ENCODE results near the gene YPEL1.
A peak's percentile ranks its signal among the peaks of the same experiment; 100 is the strongest.

YPEL1 gene, protein sequence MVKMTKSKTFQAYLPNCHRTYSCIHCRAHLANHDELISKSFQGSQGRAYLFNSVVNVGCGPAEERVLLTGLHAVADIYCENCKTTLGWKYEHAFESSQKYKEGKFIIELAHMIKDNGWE

DNA sequence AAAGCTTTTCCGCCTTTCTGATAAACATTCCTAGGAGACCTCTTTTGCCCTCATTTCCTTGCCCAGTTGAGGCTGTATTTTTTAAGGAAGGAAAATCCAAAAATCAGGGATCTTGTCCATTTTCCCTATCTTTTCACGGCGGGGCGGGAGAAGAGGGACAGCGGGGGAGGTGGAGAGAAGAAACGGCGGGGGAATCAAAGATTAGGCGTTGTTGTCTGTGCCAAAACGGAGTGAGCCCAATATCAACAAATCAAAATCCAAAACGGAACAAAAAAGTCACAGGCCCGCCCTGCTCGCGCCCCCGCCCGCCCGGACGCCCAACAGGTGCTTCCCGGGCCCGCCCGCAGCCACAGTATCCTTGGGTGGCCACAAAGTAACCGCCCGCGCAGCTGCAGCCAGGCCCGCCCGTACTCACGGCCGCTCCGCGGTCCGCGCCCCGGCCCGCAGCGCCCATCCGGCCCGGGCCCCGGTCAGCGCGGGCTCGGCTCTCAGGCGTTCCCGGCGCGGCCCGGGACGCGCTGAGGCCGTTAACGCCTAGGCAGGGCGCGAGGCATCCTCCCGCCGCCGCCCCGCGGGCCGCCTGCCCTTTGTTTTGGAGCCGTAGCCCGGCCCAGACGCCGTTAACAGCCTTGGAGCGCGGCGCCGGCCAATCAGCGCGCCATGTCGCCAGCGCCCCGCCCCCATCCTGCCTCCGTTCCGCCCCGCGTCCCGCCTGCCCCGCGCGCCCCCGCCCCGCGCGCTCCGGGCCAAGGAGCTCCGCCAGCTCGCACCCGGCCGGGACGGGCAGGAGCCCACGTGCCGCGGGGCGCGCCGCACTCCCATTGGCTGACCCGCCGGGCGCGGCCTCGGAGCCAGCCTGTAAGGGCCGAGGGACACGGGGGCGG, at the start of gene YPEL1:
TSS of gene YPEL1 (minus strand) at position 595 of the 884 bp plus-strand sequence. CDS start 25,050 bp downstream, outside the sequence.
- peak; percentile 96 for DNase-seq

DNA sequence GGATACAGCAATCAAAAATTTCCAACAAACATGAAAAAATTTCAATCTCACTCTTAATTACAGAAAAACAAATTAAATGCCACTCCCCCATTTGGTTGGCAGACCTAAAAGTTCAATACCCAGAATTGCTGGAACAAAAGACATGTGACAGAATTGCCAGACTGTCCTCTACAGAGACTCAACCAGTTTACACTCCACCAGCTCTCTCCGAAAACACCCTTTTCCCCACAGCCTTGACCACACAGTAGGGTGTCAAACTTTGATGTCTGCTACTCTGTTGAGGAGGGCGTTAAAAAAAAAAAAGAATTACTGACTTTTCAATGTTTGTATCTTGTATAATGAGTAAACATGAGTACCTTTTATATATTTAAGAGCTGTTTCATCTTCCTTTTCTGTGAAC, 44.7 kb upstream of the YPEL1 start:
- DNase-seq: peak; percentile 43

DNA sequence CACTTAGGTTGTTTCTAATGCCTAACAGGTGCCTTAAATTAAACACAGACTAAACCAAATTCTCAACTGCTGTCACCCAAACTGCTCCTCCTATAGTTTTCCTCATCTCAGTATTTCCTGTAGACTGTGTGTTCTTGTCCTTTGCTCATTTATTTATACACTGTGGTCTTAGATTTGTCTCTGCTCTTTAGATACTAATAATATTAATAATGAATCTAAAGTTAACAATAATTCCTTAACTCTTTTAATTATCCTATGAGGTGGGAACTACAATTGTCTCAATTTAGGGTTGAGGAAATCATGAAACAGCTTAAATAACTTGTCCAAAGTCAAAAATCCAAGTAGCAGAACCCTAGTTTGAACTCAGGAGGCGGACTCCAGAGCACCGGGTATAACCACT, 43.9 kb upstream of the YPEL1 start:
- no peak for DNase-seq

DNA sequence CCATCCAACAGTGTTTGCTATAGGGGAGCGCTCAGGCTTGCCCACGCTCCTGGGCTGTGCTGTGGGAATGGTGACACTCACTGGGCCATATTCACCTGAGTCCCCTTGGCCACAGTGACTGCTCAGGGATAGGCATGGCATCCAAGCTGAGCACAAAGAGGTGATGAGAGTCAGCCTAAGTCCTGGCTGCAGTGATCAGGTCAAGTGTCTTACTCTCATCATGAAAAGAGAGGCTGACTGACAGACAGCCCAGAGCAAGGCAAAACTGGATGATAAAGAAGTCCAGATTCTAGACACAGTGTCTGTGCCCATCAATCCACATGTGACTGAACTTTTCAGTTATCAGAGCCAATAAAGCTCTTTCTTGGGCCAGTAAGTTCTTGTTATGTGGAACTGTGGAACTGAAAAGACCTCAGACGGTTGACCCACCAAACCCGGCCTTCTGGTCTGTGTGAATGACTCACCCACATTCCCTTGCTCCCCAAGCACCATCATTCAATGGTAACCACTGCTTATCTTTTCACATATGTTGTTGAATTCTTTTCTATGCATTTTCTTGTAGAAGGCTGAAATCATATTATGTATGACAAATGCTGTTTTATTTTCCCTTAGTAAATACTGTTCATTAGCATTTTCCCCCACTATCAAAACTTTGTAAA, 43.2 kb upstream of the YPEL1 start:
- no peak for DNase-seq

DNA sequence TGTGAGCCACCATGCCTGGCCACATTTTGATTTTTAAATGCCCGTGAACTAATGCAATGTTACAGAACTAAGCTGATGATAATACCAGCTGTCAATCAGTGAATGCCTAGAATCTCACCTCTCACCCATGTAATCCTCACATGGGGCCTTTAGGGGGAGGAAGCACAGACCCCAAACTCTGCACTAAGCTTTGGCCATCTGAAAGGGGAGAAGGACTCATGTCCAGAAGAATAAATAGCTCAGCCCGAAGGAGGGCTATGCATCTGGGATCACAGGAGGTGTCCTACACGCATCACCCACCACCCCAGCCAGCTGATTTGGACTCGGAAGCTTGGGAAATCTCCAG, 36.0 kb upstream of the YPEL1 start:
- no peak for DNase-seq

DNA sequence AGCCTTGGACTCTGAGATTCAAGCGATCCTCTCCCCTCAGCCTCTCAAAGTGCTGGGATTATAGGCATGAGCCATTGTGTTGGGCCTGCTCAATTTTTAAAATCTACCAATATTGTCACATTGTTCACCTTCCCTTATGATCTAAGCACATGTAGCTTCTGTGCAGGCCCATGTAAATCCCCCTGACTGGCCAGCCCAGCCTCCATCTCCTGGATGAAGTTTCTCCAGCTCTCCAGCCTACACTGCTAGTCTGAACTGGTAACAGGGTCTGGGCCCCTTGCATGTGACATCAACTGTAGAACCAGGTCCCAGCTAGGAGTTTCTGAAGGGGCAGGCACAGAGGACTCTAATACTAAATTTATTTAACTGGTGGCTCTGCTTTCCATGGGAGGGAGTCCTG, 32.8 kb upstream of the YPEL1 start:
- no peak for DNase-seq

DNA sequence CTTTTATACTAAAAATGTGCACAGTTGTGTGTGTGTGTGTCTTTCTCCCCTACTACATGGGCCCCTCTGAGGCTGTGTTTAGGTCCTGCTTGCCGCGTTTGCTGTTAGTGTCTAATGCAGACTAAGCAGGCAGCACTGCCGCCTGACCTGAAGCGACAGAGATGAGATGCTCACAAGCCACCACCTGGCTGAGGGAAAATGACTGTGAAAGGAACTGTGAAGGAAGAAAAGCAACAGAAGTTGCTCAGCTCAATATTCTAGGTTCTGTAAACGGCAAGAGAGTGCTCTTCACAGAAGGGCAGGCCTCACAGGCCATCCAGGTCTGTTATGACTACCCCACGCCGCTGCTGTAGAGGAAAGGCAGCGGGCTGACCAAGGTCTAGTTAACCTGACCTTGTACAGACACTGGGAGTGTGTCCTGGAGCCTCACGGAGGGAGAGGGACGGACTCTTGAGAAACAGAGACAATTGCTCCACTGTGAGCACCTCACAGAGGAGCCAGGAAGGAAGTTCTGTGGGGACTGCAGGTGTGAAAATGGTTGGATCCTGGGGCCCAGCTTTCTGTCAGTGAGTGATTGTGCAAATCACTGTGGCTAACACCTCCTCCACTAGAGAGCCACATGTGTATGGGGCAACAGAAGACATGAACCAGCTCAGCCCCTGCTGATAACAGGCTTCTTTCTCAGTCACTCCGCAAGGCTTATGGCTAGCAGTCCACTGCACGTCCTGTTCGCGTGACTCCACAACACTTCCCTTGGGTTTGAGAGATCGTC, 31.3 kb upstream of the YPEL1 start:
- peak; percentile 76 for DNase-seq

DNA sequence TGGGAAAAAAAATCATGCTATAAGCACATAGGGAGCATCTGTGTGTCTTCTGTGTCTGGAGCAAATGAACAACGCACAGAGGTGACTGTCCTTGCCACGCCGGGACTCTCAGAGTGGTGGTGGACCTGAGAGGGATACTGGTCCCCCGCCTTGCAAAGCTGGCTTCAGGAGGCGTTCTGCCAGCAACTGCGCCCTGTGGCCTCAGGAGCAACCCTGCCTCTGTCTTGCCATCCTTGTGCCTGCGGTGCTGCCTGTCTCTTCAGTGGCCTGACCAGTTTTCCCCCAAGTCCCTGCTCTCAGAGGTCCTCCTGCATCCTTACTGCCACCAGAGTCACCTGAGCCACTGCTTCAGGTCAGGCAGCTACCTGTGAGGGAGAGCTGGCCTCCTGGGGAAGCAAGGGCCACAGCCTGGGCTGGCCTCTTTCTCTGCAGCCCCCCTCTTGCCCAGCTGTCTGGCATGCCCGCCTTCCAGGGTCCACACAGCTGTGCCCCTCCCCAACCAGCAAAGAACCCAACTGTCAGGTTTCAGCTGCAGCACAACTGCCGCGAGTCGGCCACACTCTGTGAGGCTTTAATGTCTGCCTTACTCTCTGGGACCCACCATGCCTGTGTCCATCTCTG, 30.4 kb upstream of the YPEL1 start:
- DNase-seq: no peak

DNA sequence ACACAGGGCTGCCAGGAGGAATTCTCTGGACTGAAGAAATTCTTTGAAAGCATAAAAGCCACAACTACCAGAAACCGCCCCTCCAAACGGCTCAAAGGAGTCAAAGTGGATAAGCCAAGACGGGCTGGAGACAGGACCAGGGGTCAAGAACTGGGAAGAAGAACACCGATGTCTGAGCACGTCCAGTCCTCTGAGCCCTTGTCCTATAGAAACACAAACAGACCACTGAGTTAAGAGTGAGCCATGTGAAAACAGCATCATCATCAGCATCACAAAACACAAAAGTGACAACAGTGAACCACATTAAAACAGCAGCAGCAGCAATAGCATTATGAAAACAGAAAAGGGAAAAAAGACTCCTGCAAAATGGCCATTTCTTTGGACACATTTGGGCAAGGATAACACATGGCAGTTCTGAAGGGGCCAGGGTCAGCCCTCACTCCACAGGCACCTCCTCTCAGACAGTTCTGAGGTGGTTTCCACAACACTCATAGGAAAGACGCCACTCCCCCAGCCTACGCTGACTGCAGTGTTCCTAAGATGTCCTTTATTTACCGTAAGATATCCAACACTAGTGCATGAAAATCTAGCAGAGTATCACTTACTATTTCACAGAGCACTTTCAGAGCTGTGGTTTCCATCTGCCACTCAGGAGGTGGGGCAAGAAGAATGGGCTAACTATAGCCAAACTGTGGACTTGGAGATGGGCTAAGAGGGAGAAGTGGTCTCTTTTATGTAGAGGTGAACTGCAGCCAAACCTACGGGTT, 28.6 kb upstream of the YPEL1 start:
- peak; percentile 21 for DNase-seq

DNA sequence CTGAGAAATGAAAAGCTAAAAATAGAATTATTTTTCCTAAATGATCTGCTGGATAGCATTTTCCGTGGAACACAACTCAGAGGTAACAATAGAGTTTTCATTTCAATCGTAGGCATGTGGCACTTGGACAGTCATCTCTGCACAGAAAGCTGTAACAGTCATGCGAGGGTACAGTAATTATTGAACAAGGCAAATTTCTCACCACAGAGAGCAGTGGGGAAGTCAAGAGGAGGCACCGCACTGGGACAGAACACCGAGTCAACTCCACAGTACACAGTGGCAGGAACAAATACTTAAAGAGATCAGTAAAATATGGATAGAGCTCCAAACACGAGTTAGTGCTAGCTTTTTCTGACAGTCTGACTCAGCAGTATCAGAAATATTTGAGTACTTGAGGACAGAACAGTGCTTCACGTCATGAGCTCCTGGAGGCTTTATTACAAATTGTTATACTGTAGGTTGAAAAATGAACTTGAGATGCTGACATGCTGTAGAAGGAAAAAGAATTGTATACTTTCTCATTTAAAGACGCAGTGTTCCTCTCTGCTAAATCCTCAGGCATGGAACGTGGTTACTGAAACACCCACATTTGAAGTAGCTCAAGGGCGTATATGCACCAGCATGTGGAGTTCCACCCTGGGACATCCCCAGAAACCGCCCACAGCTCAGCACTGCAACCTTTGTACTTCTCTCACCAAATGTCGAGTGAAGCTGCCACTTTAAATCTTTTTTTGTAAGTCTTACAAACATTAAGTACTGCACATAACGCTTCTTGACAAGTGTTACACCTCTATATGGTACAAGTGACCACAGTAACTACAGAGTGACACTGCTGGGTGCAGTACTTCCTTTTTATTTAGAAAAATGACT, 27.4 kb upstream of the YPEL1 start:
- DNase-seq: peak; percentile 56

DNA sequence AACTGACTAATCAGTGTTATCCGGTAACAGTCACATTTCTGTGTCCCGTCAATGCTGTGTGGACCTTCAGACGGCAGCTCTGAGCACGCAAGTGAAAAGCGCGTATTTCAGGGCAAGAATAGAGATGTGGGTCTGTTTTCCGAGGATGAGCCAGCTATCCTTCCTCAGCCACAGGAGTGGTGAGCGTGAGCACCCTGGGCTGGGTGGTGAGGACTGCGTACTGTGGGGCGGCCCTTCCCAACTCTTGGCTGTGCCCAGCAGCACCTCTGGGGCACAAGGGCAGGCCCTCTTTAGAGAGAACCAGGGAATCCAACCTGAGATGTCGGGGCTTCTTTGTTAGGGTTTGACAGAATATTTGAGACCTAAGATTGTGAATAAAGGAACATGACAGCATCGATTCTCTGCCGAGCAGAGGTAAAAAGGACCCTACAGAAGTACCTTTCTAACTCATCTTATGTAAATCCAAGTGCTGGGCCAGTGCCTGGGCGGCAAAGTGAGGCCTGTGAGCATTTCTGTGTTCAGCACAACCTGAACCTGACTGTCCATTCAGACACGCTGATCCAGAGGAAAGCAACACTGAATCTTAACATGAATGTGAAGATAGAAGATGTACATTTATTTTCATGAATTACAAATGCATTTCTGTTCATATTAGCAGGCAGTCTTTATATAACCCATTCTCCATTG, 26.5 kb upstream of the YPEL1 start:
- DNase-seq: no peak

DNA sequence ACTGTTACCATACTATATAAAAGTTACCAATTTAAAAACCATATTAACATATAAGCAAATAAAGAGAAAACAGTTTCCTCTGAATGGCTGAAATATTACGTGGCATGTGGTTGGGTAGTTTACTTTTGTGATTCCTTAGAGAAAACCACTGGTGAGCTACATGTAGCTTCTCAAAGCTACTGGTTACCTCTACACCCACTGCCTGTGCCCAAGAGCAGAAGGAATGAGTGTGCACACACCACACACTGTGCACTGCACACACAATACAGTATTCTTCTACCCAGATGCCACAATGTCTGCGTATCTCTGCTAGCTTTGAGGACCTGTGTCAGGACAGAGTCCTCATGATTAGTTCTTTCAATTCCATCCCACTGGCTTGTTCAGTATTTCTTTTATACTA, 25.5 kb upstream of the YPEL1 start:
- no peak for DNase-seq

DNA sequence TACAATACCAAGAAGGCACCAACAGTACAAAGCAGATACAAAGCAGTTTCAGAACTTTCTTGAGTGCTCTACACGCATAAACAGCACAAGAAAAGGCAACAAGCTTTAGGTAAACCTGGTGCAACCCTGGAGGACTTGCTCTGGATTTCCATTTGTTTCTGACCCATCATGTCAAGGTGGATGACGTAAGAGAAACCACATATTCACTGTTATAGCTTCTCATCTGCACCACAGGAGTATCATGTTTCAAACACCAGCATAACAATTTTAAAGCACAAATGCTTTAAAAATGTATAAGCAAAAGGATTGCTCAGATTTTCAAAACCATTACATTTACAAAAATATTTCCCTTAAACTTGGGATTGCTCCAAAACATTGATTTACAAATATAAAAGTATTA, 25.0 kb upstream of the YPEL1 start:
- no peak for DNase-seq

DNA sequence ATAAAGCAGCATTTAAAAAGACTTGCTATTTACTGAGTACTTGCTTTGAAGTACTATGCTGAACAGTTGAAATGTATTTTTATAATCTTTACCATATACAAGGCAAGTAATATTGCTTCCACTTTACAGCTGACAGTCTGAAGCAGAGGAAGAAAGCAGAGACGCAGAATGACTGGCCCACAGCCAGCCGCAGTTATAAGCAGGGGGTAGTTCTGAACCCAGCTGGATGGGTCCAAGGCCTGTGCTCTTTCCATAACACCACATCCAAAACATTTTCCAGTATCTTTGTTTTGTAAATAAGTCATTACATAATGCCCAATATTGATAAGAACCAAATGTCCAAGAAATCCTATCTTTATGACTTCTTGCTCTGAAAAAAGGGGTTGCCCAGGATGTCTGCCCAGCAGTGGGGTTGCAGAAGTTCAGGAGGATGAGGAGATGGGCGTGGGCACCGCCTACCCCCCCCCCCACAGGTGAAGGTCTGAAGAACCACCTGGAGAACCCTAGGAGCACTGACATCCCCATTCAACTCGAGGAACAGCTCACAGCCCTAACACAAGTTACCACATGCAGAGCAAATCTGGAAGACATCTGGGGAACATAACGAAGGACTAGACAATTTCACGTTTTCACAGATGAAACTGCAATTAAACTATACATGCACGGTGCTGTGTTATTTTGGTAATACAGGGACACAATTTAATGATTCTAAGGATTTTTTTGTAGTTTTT, 24.2 kb upstream of the YPEL1 start:
- DNase-seq: no peak

DNA sequence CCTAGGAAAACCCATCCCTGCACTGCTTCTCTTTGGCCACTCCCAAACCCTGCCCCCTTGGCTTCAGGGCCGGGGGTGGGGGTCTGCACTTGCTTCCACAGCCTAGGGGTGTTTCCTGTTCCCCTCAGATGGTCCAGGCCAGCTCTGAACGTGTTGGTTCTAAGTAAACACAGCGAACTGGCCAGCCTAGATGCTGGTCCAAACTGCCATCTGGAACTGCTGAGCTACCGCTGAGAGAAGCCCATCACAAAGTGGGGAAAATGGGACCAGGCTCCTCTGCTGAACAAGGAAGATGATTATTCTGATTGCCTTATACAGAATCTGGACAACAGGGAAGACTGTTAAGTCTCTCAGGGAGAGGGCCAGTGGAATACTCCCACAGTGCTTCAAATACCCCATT, 23.5 kb upstream of the YPEL1 start:
- DNase-seq: no peak

DNA sequence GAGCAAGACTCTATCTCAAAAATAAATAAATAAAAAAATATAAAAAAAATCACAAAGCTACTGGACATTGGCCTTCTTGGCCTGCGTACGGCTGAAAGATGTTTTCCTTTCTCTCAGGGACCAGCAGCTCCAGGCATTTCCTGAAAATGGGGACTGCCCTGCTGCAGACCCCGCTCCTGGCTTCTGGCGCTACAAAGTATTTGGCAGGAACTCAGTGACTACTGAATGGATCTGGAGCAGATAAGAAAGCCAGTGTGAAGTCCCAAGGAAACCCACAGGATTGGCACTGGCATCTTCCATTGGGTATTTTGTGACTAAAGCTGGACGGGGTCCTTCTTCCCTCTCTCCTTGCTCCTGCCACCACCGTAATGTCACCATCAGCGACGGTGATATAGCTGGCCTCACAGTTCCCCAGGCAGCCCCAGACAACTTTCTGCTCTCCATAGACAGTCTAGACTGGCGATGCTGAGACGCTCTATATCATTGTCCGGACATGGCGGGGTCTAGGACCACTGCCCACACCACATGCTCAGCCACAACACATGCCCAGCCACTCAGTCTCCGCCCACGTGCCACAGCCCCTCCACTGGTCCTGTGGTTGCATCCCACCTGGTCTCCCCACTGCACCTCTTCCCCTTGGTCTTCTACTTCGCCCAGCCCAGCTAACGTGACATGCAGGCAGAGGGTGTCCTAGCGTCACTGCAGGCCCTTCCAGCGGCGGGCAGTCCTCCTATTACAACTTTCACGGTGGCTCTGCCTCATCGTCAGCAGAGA, 22.7 kb upstream of the YPEL1 start:
- DNase-seq: no peak

DNA sequence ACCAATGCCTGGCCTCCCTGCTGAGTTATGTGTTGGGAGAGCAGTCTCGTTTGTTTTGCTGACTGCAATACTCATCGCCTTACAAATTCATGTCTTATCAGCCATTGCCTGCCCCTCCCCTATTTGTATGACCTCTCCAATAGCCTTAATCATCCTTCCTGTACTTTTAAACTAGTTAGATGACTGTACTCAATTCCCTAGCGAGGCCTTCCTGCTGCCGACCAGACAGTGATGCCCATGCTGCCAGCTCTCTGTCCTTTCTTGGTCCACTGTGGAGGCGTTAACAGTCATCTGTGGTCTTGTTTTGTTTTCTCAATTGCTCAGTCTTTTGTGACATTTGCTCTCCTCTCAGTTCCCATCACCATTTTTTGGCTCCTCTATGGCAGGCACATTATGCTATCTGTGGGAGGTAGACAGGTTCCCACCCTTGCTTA, 20.3 kb upstream of the YPEL1 start:
- DNase-seq: no peak

DNA sequence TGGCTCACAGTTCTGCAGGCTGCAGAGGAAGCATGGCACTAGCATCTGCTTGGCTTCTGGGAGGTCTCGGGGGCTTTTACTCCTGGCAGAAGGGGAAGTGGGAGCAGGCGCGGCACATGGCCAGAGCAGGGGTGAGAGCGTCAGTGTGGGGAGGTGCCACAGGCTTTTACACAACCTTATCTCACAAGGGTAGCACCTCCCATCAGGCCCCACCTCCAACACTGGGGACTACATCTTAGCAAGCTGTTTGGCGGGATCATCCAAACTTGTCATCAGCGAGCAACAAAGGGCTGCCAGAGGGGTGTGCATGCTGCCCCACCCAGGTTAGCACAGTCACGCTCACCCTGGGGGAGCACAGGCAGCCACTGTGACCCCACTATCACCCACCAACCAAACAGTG, 18.9 kb upstream of the YPEL1 start:
- no peak for DNase-seq

All from CD4-positive, alpha-beta T cell treated with Interleukin-21 for 1 hour (primary cell).